ENCODE measurements around the gene TIAL1.
"Not testable (repeated sequence)": the region's sequence is repeated elsewhere in the genome, so short reads cannot be mapped to it uniquely, and the experiment has no call there.

The TIAL1 gene

GRCh38 chr10:119531067-119531466 is 65.7 kb downstream of the TIAL1 start:
- DNase-seq (ENCODE audit: low spot score), result no peak

- not testable (repeated sequence) for DNase-seq (ENCODE audit: low spot score)
Measured at GRCh38 chr10:119528663-119529237, 68.0 kb downstream of the TIAL1 start.

- no peak for DNase-seq (ENCODE audit: low spot score)
Measured at GRCh38 chr10:119526621-119527592, 69.9 kb downstream of the TIAL1 start.

- no peak for DNase-seq (ENCODE audit: low spot score)
Measured at GRCh38 chr10:119526149-119526548, 70.6 kb downstream of the TIAL1 start.

GRCh38 chr10:119525116-119525515 is 71.6 kb downstream of the TIAL1 start:
- no peak for DNase-seq (ENCODE audit: low spot score)

- DNase-seq (ENCODE audit: low spot score), result no peak
Measured at GRCh38 chr10:119524720-119525070, 72.1 kb downstream of the TIAL1 start.

- no peak for DNase-seq (ENCODE audit: low spot score)
Measured at GRCh38 chr10:119523895-119524719, 72.7 kb downstream of the TIAL1 start.

Data from Ammon's horn (tissue), 1 donor.